HEK293T (cell line): ENCODE measurements around the gene FTHL17.

Source experiments
- ARNT ChIP-seq: fragments of 450-650 bp; IDR thresholded peaks from 2 replicates; pipeline ENCODE4 v1.6.1; 2017; ENCODE audit warnings: mild to moderate bottlenecking
- BHLHE40 ChIP-seq: fragments of 450-650 bp; IDR thresholded peaks from 2 replicates; pipeline ENCODE4 v1.6.1; 2016; ENCODE audit warnings: mild to moderate bottlenecking, moderate library complexity, borderline replicate concordance
- CTBP1 ChIP-seq: fragments of 450-650 bp; IDR thresholded peaks from 2 replicates; pipeline ENCODE4 v1.6.1; 2016; ENCODE audit warnings: borderline replicate concordance
- ELF4 ChIP-seq: fragments of 450-650 bp; IDR thresholded peaks from 2 replicates; pipeline ENCODE4 v1.6.1; 2017; ENCODE audit warnings: antibody characterized with exemption
- FOXK2 ChIP-seq: fragments of 450-650 bp; IDR thresholded peaks from 2 replicates; pipeline ENCODE4 v1.6.1; 2016; ENCODE audit warnings: mild to moderate bottlenecking
- FOXM1 ChIP-seq: fragments of 450-650 bp; IDR thresholded peaks from 2 replicates; pipeline ENCODE4 v1.6.1; 2017; ENCODE audit warnings: mild to moderate bottlenecking, borderline replicate concordance
- HDGF ChIP-seq: fragments of 450-650 bp; IDR thresholded peaks from 2 replicates; pipeline ENCODE4 v1.6.1; 2017; ENCODE audit warnings: antibody characterized with exemption, borderline replicate concordance
- L3MBTL2 ChIP-seq: fragments of 450-650 bp; conservative IDR thresholded peaks from 2 replicates; pipeline ENCODE4 v1.6.1; 2016; ENCODE audit warnings: mild to moderate bottlenecking
- LEF1 ChIP-seq: fragments of 450-650 bp; IDR thresholded peaks from 2 replicates; pipeline ENCODE4 v1.6.1; 2017; ENCODE audit warnings: mild to moderate bottlenecking, borderline replicate concordance
- NFRKB ChIP-seq: fragments of 450-650 bp; IDR thresholded peaks from 2 replicates; pipeline ENCODE4 v1.6.1; 2016; ENCODE audit warnings: mild to moderate bottlenecking, moderate library complexity
- SP1 ChIP-seq: fragments of 450-650 bp; IDR thresholded peaks from 2 replicates; pipeline ENCODE4 v1.6.1; 2017
- SUZ12 ChIP-seq: fragments of 450-650 bp; IDR thresholded peaks from 2 replicates; pipeline ENCODE4 v1.6.1; 2016; ENCODE audit warnings: mild to moderate bottlenecking
- TARDBP ChIP-seq: fragments of 450-650 bp; IDR thresholded peaks from 2 replicates; pipeline ENCODE4 v1.6.1; 2016
- ZNF384 ChIP-seq: fragments of 450-650 bp; IDR thresholded peaks from 2 replicates; pipeline ENCODE4 v1.6.1; 2016

GRCh38 chrX:31021537-31021936, 50.3 kb downstream of the FTHL17 start:
- no peak for TF ChIP-seq ELF4
- no peak for TF ChIP-seq NFRKB
- no peak for TF ChIP-seq FOXM1
- no peak for TF ChIP-seq FOXK2
- no peak for TF ChIP-seq BHLHE40
- no peak for TF ChIP-seq L3MBTL2
- TF ChIP-seq LEF1 = no peak
- no peak for TF ChIP-seq HDGF
- TF ChIP-seq SP1 = no peak
- no peak for TF ChIP-seq CTBP1
- no peak for TF ChIP-seq ZNF384
- no peak for TF ChIP-seq ARNT
- TF ChIP-seq TARDBP = no peak
- no peak for TF ChIP-seq SUZ12
